Hepatocyte (in vitro differentiated cells): Measurements from ENCODE around the gene SIDT2. TPM values are rescaled to one million over a fixed set of nuclear protein-coding genes. Genes with fewer than 3 reads are reported as not detected.

Source experiments
- DNase-seq: peaks from one replicate; pipeline ENCODE4 v3.0.0-alpha.2; 2016; ENCODE audit warnings: low spot score
- H2AFZ ChIP-seq: fragments of 200-600 bp; sonication (generic); 2 replicates; pipeline ENCODE4 v1.6.0; 2016; ENCODE audit warnings: antibody characterized with exemption, mild to moderate bottlenecking
- H3K27ac ChIP-seq: fragments of 200-600 bp; sonication (generic); 2 replicates; pipeline ENCODE4 v1.5.1; 2016; ENCODE audit warnings: mild to moderate bottlenecking
- H3K27me3 ChIP-seq: fragments of 200-600 bp; sonication (generic); 2 replicates; pipeline ENCODE4 v1.6.1; 2016
- H3K36me3 ChIP-seq: fragments of 200-600 bp; sonication (generic); replicated peaks from 2 replicates; pipeline ENCODE4 v1.5.1; 2016; ENCODE audit warnings: low read depth; ENCODE audit not compliant: insufficient read depth
- H3K4me1 ChIP-seq: fragments of 200-600 bp; sonication (generic); 2 replicates; pipeline ENCODE4 v1.5.1; 2016; ENCODE audit warnings: mild to moderate bottlenecking, moderate library complexity; ENCODE audit not compliant: insufficient read depth
- H3K4me2 ChIP-seq: fragments of 200-600 bp; sonication (generic); 2 replicates; pipeline ENCODE4 v1.6.0; 2016
- H3K4me3 ChIP-seq: fragments of 200-600 bp; sonication (generic); 2 replicates; pipeline ENCODE4 v1.5.1; 2016; ENCODE audit warnings: mild to moderate bottlenecking
- H3K79me2 ChIP-seq: fragments of 200-600 bp; sonication (generic); 2 replicates; pipeline ENCODE4 v1.6.0; 2017; ENCODE audit warnings: mild to moderate bottlenecking
- H3K9me2 ChIP-seq: fragments of 200-600 bp; sonication (generic); replicated peaks from 2 replicates; pipeline ENCODE4 v1.6.0; 2017; ENCODE audit warnings: mild to moderate bottlenecking; ENCODE audit not compliant: insufficient read depth
- H3K9me3 ChIP-seq: fragments of 200-600 bp; sonication (generic); 2 replicates; pipeline ENCODE4 v1.5.1; 2016; ENCODE audit warnings: low read depth, mild to moderate bottlenecking
- H4K20me1 ChIP-seq: fragments of 200-600 bp; sonication (generic); 2 replicates; pipeline ENCODE4 v1.6.0; 2016; ENCODE audit warnings: mild to moderate bottlenecking; ENCODE audit not compliant: insufficient read depth, poor library complexity, severe bottlenecking
- CTCF ChIP-seq: fragments of 200-600 bp; sonication (generic); IDR thresholded peaks from 2 replicates; pipeline ENCODE4 v1.5.1; 2016; ENCODE audit warnings: antibody characterized with exemption, mild to moderate bottlenecking; ENCODE audit not compliant: poor library complexity
- EZH2 ChIP-seq: fragments of 200-600 bp; sonication (generic); IDR thresholded peaks from 2 replicates; pipeline ENCODE4 v1.6.1; 2016; ENCODE audit warnings: antibody characterized with exemption, mild to moderate bottlenecking, borderline replicate concordance
- EZH2phosphoT487 ChIP-seq: fragments of 200-600 bp; sonication (generic); IDR thresholded peaks from one replicate; pipeline ENCODE4 v1.6.1; 2018; ENCODE audit warnings: antibody characterized with exemption, mild to moderate bottlenecking, low read depth, moderate library complexity; ENCODE audit not compliant: unreplicated experiment, severe bottlenecking
- WGBS: methylation state at CpG from one replicate; pipeline ENCODE4 v1.1.6; 2016; ENCODE audit warnings: low lambda C conversion rate; ENCODE audit errors: missing lambda C conversion rate; 5-methylcytosine and 5-hydroxymethylcytosine counted together
- polyA plus RNA-seq: library from polyadenylated mRNA; unstranded; fragments of >200 nt; fragmentation: Nextera tagmentation; extraction: Ambion mirVana; gene quantifications from 2 replicates; pipeline ENCODE4 v1.2.1, GENCODE V29; 2016
- total RNA-seq: library from RNA; depleted of rRNA; stranded (reverse); fragments of >200 nt; gene quantifications from 2 replicates; pipeline ENCODE4 v1.2.3, GENCODE V29; 2014

SIDT2 gene
- total and polyA plus RNA-seq, 2 experiments from 2014 or later = 16.7 to 27.1 TPM

GRCh38 chr11:117232092-117232878, 53.7 kb downstream of the SIDT2 start, which contains the start of gene RNF214:
RNF214 (plus strand) TSS chr11:117232671; CDS start chr11:117234273, 1,602 bp downstream.
- Histone ChIP-seq H3K27me3 (no peaks in the 10 kb centered on the region), H3K36me3 (no peaks in the 10 kb centered on the region), H3K4me3 (peak within 1 kb of the TSS; percentile 100), H3K27ac (peak within 1 kb of the TSS; percentile 98), H4K20me1 (no peaks in the 10 kb centered on the region), H2AFZ (peak within 1 kb of the TSS; percentile 100), H3K9me3 (no peaks in the 10 kb centered on the region), H3K4me1 (peaks cover 24% of the 10 kb centered on the region), H3K9me2 (no peaks in the 10 kb centered on the region), H3K4me2 (peak within 1 kb of the TSS; percentile 92), H3K79me2 (peaks cover 66% of the 10 kb centered on the region)
- DNase-seq = peak; percentile 93
- TF ChIP-seq EZH2phosphoT487 = no peak
- TF ChIP-seq CTCF = peak; percentile 91
- 0% methylated on average over 42 of the region's 94 CpGs for WGBS

- H3K9me2 ChIP-seq = no peaks in the 10 kb centered on the region
- H3K27ac ChIP-seq = peak overlapping the region; percentile 80
- H3K4me3 ChIP-seq = peak overlapping the region; percentile 100
- peaks cover 24% of the 10 kb centered on the region for H3K4me1 ChIP-seq
- WGBS = 4% methylated on average over 14 of the region's 27 CpGs
- H3K79me2 ChIP-seq = peaks cover 66% of the 10 kb centered on the region
- peak overlapping the region; percentile 92 for H2AFZ ChIP-seq
- no peak for DNase-seq
- peak overlapping the region; percentile 92 for H3K4me2 ChIP-seq
- no peaks in the 10 kb centered on the region for H3K9me3 ChIP-seq
- no peaks in the 10 kb centered on the region for H3K27me3 ChIP-seq
- no peaks in the 10 kb centered on the region for H4K20me1 ChIP-seq
- no peaks in the 10 kb centered on the region for H3K36me3 ChIP-seq
- TF ChIP-seq EZH2 (no peak), CTCF (no peak), EZH2phosphoT487 (no peak)
Observed at GRCh38 chr11:117232911-117233409, 54.4 kb downstream of the SIDT2 start.

GRCh38 chr11:117238221-117238620, 59.7 kb downstream of the SIDT2 start:
- Histone ChIP-seq H3K9me2 (no peaks in the 10 kb centered on the region), H3K36me3 (no peaks in the 10 kb centered on the region), H3K27me3 (no peaks in the 10 kb centered on the region), H2AFZ (no peak overlapping the region), H4K20me1 (no peaks in the 10 kb centered on the region), H3K9me3 (no peaks in the 10 kb centered on the region), H3K79me2 (peaks cover 35% of the 10 kb centered on the region), H3K4me1 (peaks cover 11% of the 10 kb centered on the region), H3K27ac (no peak overlapping the region), H3K4me2 (no peak overlapping the region), H3K4me3 (no peak overlapping the region)
- no peak for DNase-seq
- TF ChIP-seq EZH2 (no peak), EZH2phosphoT487 (no peak), CTCF (no peak)
- 95% methylated on average over 5 of the region's 5 CpGs for WGBS
